BJ (cell line): ENCODE data around the gene FMN2. TPM values are rescaled to one million over a fixed set of nuclear protein-coding genes. Genes with fewer than 3 reads are reported as not detected.

ENCODE experiments used
- CTCF ChIA-PET: fragments of 350-600 bp; formaldehyde crosslinking; extraction: SDS; loops from one replicate; lab custom pipeline; 2021; ENCODE audit warnings: antibody characterized with exemption, inconsistent platforms; lab: Yijun Ruan, JAX
- POLR2A ChIA-PET: fragments of 300-600 bp; sonication (Branson Sonifier 250); formaldehyde crosslinking; extraction: SDS; loops from one replicate; lab custom pipeline; 2021; ENCODE audit warnings: antibody characterized with exemption; lab: Charles Lee
- DNase-seq: peaks from one replicate; pipeline ENCODE4 v3.0.0-alpha.2; 2011; ENCODE audit warnings: low read depth
- H3K27me3 ChIP-seq: 2 replicates; pipeline ENCODE4 v1.6.0; 2011; ENCODE audit warnings: low read length; ENCODE audit not compliant: control insufficient read depth, insufficient read depth
- H3K36me3 ChIP-seq: 2 replicates; pipeline ENCODE4 v1.5.1; 2011; ENCODE audit warnings: low read length; ENCODE audit not compliant: control insufficient read depth, insufficient read depth
- H3K4me3 ChIP-seq: 2 replicates; pipeline ENCODE4 v1.5.1; 2011; ENCODE audit warnings: low read depth, mild to moderate bottlenecking, control low read depth, low read length
- polyA plus RNA-seq: library from polyadenylated mRNA; depleted of rRNA; stranded (reverse); fragments of >200 nt; gene quantifications from 2 replicates; pipeline ENCODE4 v1.2.3, GENCODE V29; 2011
- TF ChIP-seq, protein P1 (sequence below): IDR thresholded peaks from 2 replicates; pipeline ENCODE4 v1.5.1; 2011; ENCODE audit warnings: low read depth, mild to moderate bottlenecking, control low read depth, inconsistent platforms, low read length, moderate library complexity; ENCODE audit not compliant: insufficient read depth

The FMN2 gene
- polyA plus RNA-seq, 1 experiment, result 14.6 TPM

GRCh38 chr1:240116831-240117769, 25.4 kb downstream of the FMN2 start:
- TF ChIP-seq, protein P1, sequence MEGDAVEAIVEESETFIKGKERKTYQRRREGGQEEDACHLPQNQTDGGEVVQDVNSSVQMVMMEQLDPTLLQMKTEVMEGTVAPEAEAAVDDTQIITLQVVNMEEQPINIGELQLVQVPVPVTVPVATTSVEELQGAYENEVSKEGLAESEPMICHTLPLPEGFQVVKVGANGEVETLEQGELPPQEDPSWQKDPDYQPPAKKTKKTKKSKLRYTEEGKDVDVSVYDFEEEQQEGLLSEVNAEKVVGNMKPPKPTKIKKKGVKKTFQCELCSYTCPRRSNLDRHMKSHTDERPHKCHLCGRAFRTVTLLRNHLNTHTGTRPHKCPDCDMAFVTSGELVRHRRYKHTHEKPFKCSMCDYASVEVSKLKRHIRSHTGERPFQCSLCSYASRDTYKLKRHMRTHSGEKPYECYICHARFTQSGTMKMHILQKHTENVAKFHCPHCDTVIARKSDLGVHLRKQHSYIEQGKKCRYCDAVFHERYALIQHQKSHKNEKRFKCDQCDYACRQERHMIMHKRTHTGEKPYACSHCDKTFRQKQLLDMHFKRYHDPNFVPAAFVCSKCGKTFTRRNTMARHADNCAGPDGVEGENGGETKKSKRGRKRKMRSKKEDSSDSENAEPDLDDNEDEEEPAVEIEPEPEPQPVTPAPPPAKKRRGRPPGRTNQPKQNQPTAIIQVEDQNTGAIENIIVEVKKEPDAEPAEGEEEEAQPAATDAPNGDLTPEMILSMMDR, result no peak
- Histone ChIP-seq H3K27me3 (no peaks in the 10 kb centered on the region), H3K4me3 (no peak overlapping the region), H3K36me3 (no peaks in the 10 kb centered on the region)
- ChIA-PET POLR2A (no interaction called here), CTCF (interaction anchor here (1.2 kb wide), 1 partner anchor 20 kb away, joined by 3 read pairs; no protein-coding TSS in a partner anchor)
- DNase-seq, result no peak

DNA sequence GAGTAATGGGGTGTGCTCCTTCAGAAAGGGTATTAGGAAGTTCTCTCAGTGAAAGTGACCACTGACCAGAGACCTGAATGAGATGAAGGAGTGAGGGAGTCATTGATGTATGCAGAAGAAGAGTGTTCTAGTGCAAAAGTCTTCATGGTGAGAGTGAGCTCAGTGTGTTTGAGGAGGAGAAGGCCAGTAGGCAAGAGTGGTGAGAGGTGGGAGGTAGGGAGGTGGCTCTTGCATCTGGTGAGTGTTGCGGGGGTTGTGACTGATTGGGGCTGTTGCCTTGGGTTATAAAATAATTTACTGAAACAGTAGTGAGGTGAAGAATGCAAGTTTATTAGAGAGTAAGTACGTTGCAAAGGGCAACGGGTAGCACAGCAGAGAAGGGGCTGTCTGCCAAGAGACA, 26.2 kb downstream of the FMN2 start:
- H3K27me3 ChIP-seq, result no peaks in the 10 kb centered on the region
- TF ChIP-seq, protein P1, result no peak
- H3K4me3 ChIP-seq, result no peak overlapping the region
- H3K36me3 ChIP-seq, result no peaks in the 10 kb centered on the region
- no peak for DNase-seq
- CTCF ChIA-PET, result interaction anchor here (1.1 to 1.2 kb wide), 2 partner anchors 18 to 21 kb away, joined by 3 to 5 read pairs; no protein-coding TSS in a partner anchor
- POLR2A ChIA-PET, result no interaction called here

- Histone ChIP-seq H3K27me3 (no peaks in the 10 kb centered on the region), H3K36me3 (no peaks in the 10 kb centered on the region), H3K4me3 (no peak overlapping the region)
- CTCF ChIA-PET, result no interaction called here
- TF ChIP-seq, protein P1, result no peak
- POLR2A ChIA-PET, result interaction anchor here (0.6 kb wide), 1 partner anchor 20 kb away, joined by 4 read pairs; no protein-coding TSS in a partner anchor
- DNase-seq, result no peak
Observed at GRCh38 chr1:240122639-240123613, 31.2 kb downstream of the FMN2 start.

DNA sequence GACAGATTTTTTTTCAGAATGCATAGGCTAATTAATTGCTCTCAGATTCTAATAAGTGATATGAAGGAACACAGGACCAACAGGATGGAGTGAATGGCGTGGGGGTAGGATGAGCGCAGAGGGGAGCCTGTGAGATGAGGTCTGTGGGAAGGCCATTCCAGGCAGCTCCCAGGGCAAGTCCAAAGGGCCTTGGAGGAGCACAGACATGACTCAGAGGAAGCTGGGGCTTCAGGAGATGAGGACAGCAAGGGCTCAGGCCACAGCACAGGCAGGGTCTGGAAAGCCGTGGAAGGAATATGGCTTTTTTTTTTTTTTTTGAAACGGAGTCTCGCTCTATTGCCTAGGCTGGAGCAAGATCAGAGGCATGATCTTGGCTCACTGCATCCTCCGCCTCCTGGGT, 35.1 kb downstream of the FMN2 start:
- no peak overlapping the region for H3K4me3 ChIP-seq
- H3K36me3 ChIP-seq, result peaks cover 2% of the 10 kb centered on the region
- POLR2A ChIA-PET, result no interaction called here
- no peak for DNase-seq
- TF ChIP-seq, protein P1, result no peak
- no peaks in the 10 kb centered on the region for H3K27me3 ChIP-seq
- CTCF ChIA-PET, result interaction anchor here (0.6 to 3.8 kb wide), 2 partner anchors 13 to 100 kb away, joined by 4 to 17 read pairs; no protein-coding TSS in a partner anchor
